GM12873 (cell line): ENCODE measurements around the gene SECTM1.

Experiments used
- TF ChIP-seq, protein P1 (sequence below): IDR thresholded peaks from 2 replicates; pipeline ENCODE4 v1.5.1; 2012; ENCODE audit warnings: low read depth, mild to moderate bottlenecking, moderate library complexity, low read length, control low read depth; ENCODE audit not compliant: insufficient read depth; ENCODE audit errors: missing control alignments

SECTM1 gene

DNA sequence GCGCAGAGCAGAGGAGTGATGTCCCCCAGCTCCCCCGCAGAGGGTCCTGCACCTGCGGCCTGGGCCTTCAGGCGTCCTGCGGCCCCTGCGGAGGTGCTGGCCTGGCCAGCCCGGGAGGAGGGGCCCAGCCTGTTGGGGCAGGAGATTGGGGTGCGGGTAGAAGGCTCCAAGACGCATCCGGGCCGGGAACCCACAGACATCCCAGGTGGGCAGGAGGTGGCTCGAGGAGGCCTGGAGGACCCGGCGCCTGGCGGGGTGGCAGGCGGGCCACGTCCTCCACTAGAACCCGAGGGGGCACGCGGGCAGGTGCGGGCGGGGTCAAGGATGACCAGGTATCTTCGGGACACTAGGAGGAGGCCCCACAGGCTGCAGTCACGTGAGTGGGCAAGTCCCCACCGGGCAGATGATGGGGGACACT is 647 bp upstream of the SECTM1 start:
- TF ChIP-seq, protein P1, sequence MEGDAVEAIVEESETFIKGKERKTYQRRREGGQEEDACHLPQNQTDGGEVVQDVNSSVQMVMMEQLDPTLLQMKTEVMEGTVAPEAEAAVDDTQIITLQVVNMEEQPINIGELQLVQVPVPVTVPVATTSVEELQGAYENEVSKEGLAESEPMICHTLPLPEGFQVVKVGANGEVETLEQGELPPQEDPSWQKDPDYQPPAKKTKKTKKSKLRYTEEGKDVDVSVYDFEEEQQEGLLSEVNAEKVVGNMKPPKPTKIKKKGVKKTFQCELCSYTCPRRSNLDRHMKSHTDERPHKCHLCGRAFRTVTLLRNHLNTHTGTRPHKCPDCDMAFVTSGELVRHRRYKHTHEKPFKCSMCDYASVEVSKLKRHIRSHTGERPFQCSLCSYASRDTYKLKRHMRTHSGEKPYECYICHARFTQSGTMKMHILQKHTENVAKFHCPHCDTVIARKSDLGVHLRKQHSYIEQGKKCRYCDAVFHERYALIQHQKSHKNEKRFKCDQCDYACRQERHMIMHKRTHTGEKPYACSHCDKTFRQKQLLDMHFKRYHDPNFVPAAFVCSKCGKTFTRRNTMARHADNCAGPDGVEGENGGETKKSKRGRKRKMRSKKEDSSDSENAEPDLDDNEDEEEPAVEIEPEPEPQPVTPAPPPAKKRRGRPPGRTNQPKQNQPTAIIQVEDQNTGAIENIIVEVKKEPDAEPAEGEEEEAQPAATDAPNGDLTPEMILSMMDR: no peak

DNA sequence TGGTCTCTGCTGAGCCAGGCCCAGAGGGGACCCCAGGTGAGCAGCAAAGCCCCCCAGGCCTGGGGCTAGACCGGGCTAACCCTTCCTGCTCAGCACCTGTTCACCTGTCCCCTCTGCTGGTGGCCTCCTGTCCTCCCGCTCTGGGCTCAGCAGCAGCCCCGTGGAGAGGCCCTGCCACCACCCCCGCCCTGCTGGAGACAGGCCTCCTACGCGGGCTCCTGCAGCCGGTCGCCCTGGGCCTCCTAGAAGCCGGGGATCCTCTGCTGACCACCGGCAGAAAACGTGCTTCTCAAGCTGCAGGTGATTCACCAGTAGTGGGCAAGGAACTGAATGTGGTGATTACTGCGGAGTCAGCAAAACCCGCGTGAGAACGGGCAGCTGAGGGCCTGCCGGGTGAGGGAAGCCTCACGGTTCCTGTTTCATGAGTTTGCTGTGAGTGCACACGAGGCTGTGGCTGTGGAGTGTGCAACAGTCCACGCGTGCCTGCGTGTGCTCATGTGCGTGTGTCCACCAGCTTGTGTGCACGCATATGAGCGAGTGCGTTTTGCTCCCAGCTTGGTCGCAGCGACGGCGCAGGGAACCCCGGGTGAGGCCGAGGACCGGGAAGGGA is 792 bp downstream of the SECTM1 start:
- TF ChIP-seq, protein P1: no peak

DNA sequence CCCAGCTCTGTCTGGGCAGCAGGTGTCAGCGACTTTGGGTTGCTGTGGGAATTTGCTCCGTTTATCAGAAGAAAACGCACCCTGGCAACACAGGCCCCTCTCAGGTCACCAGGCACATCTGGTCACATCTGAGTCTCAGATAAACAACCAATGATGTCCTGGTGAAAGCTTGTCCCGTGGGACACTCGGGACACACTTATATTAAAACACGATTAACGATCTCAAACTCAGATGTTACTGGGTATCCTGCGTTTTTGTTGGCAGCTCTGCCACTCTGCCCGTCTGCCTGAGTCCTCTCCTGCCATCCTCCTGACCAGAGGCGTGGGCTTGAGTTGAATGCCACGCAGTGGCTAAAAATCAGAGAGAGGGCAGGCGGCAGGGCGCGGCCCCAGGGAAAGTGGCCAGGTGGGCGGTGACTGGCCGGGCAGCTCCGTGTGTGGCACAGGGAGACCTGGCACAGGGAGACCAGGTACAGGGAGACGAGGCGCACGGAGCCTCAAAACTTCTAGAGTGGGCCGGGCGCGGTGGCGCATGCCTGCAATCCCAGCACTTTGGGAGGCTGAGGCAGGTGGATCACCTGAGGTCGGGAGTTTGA is 2.1 kb downstream of the SECTM1 start:
- TF ChIP-seq, protein P1: no peak

DNA sequence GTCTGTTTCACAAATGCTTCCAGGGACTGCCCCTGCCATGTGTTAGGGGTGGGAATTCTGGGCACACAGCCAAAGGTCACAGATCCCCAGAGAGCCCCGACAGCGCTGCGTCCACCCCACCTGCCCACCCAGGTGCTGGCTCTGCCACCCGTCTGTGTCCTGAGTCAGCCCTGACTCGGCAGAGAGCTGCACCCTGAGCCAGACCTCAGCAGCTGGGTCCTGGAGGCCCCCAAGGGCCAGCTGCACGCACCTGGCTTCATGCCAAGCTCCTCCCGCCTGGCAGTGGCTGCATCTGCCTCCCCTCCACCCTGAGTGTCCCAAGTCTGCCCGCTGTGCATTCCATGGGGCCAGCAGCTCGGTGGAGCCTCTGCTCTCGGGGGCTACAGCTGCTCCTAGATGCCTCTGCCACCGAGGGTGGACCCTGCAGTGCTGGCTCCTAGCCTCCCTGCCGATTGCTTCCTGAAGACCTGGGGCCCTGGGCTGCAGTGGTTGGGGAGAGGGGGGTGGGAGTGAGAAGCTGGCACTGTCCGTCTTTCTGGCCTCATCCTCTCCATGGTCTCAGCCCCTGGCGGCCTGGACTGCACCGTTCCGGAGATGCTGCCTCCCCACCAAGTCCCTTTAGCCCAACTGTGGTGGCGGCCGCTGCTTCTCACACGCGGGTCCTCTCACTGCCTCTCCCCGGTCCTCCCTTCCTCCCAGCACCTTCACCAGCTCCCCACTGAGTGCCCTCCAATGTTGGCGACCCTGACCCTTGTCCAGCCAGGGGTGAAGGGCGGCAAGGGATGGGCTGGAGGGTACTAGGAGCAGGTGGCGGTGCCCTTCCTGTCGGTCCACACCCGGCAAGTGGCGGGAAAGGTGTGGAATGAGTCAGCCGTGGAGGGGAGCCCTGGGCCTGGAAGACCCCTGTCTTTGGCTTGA is 3.0 kb downstream of the SECTM1 start:
- TF ChIP-seq, protein P1: no peak

DNA sequence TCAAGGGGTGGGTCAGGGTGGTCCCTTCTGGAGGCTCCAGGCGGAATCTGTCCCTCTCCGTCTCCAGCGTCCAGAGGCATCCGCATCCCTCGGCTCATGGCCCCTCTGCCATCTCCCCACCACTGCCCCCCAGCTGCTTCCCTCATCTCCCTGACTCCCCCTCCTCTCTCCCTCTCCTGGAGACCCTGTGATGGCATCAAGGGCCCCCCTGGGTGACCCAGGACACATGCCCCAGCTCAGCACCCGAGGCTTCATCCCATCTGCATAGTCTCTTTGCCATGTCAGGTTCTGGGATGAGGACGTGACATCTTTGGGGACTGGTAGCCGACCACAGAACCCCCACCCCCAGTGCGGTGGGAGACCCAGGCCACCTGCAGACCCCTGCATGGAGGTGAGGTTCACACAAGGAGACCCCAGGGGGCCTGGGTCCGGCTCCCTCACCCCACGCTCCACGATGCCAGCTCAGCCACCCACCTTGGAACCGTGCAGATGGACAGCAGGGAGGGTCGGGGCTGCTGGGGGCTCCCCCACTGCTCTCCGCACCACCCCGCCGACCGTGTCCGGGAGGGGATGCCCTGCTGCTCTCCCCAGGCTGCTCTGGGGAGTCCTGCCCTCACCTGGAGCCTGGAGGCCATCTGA is 3.8 kb downstream of the SECTM1 start:
- TF ChIP-seq, protein P1: no peak

DNA sequence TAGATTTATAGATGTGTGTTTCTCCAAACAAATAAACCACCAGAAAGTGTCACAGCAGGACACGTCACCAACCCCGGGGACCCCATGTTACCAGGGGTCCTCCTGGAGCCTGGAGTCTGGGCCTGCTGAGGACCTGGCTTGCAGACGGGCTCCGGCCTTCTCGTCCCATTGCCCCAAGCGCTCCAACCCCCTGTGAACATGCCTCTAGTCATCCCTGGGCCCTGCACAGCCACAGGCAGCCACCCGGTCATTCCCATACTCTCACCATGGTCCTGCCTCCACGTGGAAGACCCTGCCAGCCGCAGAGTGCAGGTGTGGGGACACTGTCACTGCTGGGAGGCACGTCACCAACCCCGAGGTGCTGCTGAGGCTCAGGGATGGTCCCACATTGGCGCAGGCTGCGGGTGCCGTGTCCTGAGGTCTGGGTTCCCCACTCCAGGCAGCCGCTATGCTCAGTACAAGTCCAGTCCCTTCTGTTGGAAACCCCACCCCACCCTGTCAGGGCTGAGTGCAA is 4.5 kb downstream of the SECTM1 start:
- TF ChIP-seq, protein P1: no peak
